GM10847 (cell line): ENCODE data around the gene RNF121.

Experiments used
- POLR2A ChIP-seq: IDR thresholded peaks from 2 replicates; pipeline ENCODE4 v1.6.1; 2011; ENCODE audit not compliant: insufficient read length; ENCODE audit errors: extremely low read depth

Gene RNF121

DNA sequence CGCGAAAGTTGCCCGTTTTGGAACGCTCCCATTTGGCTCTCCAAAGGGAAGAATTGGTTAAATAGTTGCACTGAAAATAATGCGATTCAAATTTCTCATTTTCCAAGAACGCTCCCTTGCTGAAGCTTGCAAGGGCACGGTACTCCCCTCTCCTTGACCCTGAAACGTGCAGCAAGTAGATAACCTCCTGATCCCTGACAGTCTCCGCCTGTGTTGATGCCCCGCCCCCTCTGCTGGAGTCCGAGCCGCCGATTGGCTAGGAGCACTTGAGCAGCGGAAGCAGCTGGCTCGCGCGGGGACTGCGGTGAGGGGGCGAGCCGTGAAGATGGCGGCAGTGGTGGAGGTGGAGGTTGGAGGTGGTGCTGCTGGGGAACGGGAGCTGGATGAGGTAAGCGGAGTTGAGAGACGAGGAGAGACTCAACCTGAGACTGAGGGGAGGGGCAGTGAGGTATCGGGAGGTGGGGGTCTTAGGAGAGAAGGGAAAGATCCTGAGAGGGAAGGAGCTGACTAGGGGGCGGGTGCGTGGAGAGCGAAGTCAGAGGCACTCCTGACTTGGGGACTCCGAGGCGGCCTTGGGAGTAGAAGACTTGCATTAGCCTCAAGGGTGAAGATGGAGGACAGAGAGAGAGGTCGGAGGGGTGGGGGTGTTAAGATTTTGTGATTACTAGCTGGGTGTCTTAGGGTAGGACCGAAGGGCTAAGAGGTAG, at the start of gene RNF121:
RNF121 (plus strand) TSS at position 310 of the 707 bp plus-strand sequence; CDS start at position 326, 16 bp downstream.
- TF ChIP-seq POLR2A, result peak; percentile 84

DNA sequence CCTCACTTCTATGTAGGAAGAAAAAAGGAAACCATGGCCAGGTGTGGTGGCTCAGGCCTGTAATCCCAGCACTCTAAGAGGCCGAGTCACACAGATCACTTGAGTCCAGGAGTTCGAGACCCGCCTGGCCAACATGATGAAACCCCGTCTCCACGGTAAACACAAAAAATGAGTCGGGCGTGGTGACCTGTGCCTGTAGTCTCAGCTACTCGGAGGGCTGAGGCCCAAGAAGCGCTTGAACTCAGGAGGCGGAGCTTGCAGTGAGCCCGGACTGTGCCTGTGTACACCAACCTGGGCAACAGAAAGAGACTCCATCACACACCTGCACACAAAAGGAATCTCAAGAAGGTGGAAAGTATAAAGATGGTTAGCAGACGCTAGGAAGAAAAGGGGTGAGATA, 32.9 kb upstream of the RNF121 start:
- no peak for TF ChIP-seq POLR2A

DNA sequence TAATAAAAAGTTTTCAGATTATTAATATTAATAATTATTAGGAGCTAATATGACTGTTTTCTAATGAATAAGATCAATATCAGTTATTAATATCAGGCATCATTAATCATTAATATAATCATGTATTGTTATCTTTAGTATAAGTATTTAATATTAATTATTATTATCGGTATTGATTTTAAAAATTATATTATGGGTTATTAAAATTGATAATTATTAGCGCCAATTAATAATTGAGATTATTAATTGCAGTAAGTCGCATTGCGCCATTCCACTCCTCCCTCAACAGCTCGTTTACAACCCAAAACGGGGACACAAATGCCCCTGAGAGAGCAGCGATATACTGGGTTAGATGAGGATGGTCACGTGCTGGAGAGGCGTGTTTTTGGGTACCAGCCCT, 20.6 kb upstream of the RNF121 start:
- TF ChIP-seq POLR2A, result no peak

DNA sequence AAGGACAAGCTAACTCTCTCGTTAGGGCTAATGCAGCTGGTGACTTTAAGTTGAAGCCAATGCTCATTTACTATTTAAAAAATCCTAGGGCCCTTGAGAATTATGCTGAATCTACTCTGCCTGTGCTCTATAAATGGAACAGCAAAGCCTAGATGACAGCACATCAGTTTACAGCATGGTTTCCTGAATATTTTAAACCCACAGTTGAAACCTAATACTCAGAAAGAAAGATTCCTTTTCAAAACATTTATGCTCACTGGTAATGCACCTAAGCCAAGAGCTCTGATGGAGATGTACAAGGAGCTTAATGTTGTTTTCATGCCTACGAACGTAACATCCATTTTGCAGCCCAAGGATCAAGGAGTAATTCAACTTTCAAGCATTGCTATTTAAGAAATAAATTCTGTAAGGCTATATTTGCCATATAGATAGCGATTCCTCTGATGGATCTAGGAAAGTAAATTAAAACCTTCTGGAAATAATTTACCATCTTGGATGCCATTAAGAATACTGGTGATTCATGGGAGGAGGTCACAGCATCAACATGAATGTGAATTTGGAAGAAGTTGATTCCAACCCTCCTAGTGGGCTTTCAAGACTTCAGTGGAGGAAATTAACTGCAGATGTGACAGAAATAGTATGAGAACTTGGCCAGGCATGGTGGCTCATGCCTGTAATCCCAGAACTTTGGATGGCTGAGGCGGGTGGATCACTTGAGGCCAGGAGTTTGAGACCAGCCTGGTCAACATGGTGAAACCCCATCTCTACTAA, 14.9 kb upstream of the RNF121 start:
- TF ChIP-seq POLR2A, result no peak

DNA sequence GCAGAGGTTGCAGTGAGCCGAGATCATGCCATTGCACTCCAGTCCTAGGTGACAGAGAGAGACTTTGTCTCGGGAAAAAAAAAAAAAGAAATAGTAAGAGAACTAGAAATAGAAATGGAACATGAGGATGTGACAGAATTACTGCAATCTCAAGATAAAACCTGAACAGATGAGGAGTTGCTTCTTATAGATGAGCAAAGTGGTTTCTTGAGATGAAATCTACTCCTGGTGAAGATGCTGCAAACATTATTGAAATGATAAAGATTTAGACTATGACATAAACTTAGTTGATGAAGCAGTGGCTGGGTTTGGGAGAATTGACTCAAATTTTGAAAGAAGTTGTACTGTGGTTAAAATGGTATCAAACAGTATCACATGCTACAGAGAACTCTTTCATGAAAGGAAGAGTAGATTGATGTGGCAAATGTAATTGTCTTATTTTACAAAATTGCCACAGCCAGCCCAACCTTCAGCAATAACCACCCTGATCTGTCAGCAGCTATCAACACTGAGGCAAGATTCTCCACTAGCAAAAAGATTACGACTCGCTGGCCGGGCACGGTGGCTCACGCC, 14.1 kb upstream of the RNF121 start:
- no peak for TF ChIP-seq POLR2A

DNA sequence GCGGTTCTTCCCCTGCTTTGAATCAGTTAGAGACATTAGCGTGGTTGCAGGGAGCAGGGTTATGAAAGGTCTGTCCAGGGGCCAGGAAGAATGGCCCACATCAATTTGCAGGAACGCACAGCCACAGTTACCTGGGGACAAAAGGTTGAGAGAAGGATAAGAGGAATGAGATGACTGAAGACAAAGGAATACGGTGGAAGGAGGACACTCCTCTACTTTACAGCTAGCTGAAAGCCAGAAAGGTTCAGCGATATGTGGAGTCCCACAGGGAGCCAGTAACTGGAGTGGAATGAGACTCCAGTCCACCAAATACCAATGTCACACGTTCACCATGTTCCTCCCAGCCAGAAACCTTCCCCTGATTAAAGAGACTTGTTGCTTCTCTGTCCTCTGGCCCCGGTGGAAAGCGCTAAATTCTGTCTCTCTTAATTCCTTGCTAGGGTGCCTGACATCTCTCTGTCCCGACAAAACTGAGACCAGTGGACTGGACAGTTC, 11.2 kb upstream of the RNF121 start:
- no peak for TF ChIP-seq POLR2A

DNA sequence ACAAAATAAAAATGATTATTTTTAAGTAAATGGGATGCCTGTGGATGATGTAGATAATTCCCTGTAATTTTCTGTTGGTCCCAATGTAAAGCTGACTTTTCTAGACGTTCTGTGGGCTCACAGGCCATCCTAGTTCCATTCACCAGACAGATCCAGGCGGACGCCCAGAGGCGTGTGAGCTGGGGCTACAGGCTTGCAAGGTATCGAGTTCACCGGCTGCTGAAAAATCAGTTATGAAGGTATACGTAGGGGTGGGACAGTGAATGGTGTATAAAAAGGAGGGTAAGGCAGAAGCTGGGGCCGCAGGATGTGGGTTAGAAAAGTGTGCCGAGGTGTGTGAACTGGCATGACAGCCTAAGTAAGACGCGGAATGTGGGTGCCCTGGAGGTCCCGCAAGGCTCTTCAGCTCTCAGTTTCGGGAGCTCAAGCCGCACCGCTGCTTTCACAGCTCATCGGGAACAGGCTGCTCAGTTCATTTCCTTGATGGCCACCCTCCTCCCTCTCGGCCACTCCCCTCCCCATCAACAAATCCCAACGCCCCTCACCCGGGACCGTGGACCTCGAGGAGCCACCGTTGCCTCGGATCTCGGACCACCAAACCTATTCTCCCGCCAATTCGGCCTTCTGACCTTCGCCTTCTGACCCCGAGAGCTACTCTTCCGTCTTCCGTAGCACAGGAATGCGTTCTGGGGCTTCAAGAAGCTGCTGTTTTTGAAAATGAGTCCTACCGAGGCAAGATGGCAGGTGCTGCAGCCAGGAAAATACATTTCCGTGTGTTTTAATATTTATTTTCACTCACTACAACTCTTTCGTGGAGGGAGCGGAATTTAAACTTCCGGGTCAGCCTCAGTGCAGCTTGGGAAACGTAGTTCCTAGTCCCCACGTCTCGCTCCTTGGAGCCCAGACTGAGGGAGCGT, 768 bp upstream of the RNF121 start, which contains the start of gene XNDC1N:
XNDC1N (minus strand) TSS at position 775 of the 917 bp plus-strand sequence. CDS start 5,241 bp downstream, outside the sequence.
- peak; percentile 47 for TF ChIP-seq POLR2A

DNA sequence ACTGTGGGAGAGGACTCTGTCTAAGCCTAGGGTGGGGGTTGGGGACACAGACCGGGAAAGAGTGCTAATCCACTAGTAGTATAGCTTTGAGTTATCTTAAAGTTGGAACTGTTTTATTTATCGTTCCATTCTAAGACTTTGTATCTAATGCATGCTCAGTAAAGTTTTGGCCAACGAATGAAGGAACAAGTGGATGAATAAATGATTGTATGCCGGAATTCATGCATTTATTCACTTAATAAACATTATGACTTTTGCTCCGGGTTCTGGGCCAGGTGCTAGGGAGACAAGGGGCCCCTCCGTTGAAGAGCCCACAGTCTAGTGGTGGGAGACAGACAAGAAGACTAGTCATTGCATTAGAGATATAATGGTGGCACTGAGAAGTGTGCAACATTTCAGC, 645 bp downstream of the RNF121 start:
- TF ChIP-seq POLR2A, result no peak

DNA sequence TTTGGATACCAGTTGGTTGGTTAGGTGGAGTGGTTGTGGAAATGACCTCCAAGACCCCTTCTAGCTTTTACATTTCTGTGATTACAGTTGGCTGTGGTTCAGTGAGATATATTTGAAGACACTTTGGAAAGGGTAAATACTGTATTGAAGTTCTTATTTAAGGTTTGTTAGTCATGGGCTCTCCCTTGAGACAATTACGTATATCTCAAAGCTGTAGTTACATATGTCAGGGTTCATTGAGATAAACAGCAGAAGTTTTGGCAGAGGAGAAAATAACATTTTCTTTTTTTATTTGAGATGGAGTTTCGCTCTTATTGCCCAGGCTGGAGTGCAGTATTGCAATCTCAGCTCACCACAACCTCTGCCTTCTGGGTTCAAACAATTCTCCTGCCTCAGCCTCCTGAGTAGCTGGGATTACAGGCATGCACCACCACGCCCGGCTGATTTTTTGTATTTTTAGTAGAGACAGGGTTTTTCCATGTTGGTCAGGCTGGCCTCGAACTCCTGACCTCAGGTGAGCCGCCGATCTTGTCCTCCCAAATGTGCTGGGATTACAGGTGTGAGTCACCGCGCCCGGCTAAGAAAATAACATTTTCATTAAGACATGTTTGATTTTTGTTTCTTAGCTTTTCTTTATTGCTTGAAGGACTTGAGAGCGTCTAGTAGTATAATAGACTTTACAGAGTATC, 1.9 kb downstream of the RNF121 start:
- TF ChIP-seq POLR2A, result no peak

DNA sequence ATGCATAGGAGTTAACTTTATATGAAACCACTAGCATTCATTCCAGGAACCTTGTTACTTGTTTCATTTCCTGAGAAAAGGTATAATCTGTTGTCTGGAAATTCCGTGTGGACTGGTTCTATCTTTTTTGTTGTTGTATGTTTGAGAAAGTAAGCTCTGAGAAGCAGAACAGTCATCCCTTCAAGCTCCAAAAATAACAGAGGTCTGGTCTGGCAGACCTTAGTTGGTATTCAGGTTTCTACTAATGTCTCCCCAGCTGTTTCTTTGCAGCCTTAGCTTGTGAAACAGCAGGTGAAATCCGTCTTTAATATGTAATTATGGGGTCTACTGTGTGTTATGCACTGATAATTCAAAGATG, 2.4 kb downstream of the RNF121 start:
- TF ChIP-seq POLR2A, result no peak

DNA sequence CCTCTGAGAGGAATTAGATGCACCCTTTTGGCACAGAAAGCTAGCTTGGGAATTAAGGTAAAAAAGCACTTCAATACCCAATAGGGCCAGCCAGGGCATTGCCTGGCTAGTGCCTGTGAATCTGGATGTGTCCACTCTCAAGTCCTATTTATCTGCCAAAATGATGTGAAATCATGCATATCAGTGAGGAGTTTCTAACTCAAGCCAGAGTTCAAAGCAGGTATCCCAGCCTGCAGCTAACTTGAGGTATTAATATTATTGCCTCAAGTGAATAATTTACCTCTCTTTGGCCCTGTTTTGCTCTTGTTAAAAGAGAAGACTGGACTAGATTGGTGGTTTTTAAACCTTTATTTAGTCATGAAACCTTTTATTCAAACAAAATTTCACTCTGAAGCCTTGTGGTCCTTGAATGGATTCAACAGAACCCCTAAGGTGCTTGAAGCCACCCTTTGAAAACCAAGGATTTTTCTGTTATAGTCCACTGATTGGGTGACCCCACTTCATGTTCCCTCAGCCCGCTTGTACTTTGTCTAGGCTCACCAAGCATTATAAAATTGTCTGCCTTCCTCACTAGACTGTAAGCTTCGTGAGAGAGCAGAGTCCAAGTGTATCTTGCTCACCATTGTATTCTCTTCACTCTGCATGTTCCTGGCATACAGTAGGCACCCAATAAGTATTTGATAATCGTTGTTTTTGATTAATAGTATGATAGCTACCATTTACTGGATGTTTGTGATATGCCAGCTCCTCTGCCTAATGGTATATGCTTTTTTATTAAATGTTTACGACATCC, 4.5 kb downstream of the RNF121 start:
- TF ChIP-seq POLR2A, result no peak

DNA sequence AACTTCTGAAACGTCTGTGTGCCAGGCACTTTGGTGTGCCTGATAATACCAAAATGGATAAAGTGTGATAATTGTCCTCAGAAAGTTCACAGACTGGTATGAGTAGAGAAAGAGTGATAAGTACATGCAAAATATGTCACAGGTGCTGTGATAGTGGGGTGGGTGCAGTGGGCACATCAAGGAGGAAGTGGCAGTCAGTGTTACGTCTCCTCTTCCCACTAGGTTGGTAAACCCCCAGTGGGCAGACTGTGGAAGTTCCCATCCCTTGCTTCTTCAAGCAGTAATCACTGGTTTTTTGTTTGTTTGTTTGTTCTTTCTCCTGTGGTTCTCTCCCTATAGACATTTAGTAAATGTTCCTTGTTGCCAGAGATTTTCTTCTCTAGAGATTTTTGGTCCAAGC, 5.4 kb downstream of the RNF121 start:
- TF ChIP-seq POLR2A, result no peak

DNA sequence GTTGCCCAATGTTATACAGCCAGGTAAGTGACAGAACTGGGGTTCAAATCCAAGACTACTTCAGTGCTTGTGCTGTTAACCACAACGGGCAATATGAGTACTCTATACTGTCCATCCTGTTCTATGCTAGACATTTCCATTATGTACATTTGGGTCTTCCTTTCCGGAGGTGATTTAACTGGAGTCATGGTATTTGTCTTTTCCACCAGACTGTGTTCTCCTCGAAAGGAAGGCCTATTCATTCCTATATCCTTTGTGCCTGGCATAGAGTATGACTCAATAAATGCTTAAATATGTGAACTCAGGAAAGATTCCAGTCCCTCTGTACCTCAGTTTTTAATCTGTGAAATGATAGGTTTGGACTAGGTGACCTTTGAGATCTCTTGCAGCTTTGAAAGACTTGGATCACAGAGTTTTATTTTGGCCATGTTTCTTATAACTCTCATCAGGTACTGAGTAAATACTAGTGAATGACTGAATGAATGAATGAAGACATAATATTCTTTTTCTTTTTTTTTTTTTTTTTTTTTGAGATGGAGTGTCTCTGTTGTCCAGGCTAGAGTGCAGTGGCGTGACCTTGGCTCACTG, 6.6 kb downstream of the RNF121 start:
- no peak for TF ChIP-seq POLR2A
